Astrocyte of the spinal cord (primary cell): ENCODE results near the gene BMP4.

Source experiments
- DNase-seq: peaks from one replicate; pipeline ENCODE4 v3.0.0; 2011; ENCODE audit warnings: low read depth, low spot score
- H3K4me3 ChIP-seq: 2 replicates; pipeline ENCODE4 v1.5.1; 2011; ENCODE audit warnings: low read depth, mild to moderate bottlenecking, low read length, moderate library complexity
- in situ Hi-C: cut with HindIII; loops from 2 replicates; pipeline ENCODE4 v1.10.0; 2017; ENCODE audit warnings: low sequenced_read_pairs
- TF ChIP-seq, protein P1 (sequence below): IDR thresholded peaks from 2 replicates; pipeline ENCODE4 v1.5.1; 2012; ENCODE audit warnings: low read depth, mild to moderate bottlenecking, low read length, inconsistent platforms

BMP4 gene

DNA sequence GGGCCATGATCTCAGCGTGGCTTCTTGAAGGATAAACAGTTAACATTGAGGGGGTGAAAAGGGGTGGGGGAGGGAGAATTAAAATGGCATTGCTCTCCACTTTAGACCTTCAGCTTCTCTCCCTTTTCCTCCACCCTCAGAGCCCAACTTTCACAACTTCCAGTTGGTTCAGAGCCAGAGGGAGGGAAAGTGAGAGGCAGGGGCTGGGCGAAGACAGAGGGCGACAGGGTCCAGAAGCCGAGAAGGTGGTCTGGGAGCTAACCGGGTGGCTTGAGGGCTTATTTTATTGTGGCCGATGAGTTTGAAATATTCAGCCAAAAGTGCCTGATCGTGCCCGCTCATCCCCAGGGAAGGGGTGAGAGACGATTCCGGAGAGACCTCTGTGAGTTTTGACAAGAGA is 4.1 kb downstream of the BMP4 start:
- in situ Hi-C loops: no loop called here
- peak overlapping the region; percentile 67 for H3K4me3 ChIP-seq
- TF ChIP-seq, protein P1, sequence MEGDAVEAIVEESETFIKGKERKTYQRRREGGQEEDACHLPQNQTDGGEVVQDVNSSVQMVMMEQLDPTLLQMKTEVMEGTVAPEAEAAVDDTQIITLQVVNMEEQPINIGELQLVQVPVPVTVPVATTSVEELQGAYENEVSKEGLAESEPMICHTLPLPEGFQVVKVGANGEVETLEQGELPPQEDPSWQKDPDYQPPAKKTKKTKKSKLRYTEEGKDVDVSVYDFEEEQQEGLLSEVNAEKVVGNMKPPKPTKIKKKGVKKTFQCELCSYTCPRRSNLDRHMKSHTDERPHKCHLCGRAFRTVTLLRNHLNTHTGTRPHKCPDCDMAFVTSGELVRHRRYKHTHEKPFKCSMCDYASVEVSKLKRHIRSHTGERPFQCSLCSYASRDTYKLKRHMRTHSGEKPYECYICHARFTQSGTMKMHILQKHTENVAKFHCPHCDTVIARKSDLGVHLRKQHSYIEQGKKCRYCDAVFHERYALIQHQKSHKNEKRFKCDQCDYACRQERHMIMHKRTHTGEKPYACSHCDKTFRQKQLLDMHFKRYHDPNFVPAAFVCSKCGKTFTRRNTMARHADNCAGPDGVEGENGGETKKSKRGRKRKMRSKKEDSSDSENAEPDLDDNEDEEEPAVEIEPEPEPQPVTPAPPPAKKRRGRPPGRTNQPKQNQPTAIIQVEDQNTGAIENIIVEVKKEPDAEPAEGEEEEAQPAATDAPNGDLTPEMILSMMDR: no peak
- no peak for DNase-seq

DNA sequence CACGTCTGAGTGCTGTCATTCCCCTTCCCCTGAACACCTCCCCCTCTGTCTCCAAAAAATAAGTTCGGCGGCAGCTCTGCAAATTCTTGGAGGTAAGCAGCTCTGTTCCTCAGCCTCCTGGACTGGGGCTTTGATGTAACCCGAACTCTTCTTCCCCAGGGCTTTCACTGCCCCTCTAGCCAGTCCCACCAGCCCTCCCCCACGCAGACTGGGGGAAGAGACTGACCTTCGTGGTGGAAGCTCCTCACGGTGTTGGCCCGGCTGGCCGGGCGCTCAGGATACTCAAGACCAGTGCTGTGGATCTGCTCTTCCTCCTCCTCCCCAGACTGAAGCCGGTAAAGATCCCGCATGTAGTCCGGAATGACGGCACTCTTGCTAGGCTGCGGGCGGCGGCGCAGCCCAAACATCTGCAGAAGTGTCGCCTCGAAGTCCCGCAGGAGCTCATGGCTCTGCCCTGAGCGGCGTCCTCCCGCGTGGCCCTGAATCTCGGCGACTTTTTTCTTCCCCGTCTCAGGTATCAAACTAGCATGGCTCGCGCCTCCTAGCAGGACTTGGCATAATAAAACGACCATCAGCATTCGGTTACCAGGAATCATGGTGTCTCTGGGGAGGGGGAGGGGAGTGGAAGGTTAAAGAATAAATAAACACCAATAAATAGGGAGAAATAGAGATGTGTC is 4.9 kb downstream of the BMP4 start:
- peak overlapping the region; percentile 67 for H3K4me3 ChIP-seq
- TF ChIP-seq, protein P1: no peak
- in situ Hi-C loops: no loop called here
- DNase-seq: peak; percentile 26

DNA sequence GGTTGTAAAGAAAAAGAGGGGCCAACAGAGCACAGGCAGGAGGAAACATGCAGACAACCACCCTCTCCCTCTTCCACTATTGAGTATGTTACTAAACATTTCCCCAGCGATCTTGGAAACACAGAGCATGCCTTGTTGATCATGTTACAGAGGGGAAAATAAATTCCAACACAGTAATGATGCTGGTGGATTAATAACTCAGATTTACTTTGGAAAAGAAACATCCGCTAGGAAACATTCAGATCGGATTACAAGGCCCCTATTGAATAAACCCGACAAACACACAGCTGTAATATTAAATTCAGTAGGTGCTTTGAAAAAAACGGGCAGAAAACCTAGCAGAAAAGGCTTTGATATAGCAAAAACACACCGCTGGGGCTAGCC is 5.4 kb downstream of the BMP4 start:
- in situ Hi-C loops: no loop called here
- peak overlapping the region; percentile 67 for H3K4me3 ChIP-seq
- TF ChIP-seq, protein P1: no peak
- peak; percentile 5 for DNase-seq

DNA sequence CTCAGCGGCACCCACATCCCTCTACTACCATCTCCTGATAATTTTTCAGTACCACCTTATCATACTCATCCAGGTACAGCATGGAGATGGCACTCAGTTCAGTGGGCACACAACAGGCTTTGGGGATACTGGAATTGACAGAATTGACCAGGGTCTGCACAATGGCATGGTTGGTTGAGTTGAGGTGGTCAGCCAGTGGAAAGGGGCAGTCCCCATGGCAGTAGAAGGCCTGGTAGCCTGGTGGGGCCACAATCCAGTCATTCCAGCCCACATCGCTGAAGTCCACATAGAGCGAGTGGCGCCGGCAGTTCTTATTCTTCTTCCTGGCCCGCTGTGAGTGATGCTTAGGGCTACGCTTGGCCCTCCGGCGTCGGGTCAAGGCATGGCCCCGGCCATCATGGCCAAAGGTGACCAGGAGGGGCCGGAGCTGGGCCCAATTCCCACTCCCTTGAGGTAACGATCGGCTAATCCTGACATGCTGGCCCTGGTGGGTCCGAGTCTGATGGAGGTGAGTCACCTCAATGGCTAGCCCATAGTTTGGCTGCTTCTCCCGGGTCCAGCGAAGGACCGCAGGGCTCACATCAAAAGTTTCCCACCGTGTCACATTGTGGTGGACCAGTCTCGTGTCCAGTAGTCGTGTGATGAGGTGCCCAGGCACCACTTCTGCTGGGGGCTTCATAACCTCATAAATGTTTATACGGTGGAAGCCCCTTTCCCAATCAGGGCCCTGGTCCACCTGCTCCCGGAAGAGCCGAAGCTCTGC is 6.4 kb downstream of the BMP4 start:
- DNase-seq: no peak
- in situ Hi-C loops: no loop called here
- peak overlapping the region; percentile 67 for H3K4me3 ChIP-seq
- TF ChIP-seq, protein P1: no peak

DNA sequence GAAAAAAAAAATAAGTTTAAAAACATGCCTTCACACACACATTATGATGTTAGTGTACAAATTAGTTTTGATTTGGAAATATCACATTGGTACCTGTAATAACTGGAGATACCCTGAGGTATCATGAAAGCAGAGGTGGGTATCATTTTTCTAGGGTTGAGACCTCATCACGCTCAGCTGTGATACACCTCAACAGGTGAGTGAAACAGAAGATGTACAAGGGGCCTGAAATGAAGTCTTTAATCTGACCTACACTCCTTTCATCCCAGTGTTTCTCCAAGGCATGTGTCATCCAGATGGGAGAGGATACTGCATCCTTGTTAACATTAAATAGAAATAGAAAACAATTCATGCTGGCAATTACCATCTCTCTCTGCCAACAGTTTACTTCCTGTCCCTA is 7.4 kb downstream of the BMP4 start:
- H3K4me3 ChIP-seq: no peak overlapping the region
- no peak for DNase-seq
- in situ Hi-C loops: no loop called here
- TF ChIP-seq, protein P1: no peak

DNA sequence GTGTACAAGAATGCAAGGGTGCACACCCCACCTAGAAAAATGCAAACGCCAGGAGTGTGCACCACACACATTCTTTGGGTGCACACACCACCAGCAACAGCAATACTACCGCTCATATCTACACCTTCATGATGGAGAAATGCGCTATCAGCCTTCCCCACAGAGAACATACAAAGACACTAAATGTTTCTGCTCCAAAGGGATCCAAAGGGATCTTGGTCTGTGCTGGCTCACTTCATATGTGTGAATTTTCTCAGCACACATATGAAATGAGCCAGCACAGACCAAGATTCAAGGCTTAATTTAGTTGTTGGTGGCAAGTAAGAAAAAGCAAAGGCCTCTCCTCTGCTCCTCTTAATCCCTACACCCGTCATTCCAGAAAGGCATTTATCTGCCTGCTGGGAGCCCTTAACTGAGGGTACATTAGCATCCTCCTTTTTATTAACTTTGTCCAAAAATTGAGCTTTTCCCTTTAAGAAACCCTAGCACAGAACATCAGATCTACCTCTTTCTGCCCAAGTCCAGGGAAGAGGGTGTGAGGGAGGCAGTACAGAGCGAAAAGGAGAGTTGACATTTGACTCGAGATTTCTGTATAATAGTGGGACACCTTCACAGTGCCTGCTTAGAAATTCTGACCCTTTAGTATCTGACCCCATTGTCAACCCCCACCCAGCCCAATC is 8.3 kb downstream of the BMP4 start:
- in situ Hi-C loops: no loop called here
- H3K4me3 ChIP-seq: no peak overlapping the region
- TF ChIP-seq, protein P1: no peak
- DNase-seq: peak; percentile 17
